Activated gamma-delta T cell treated with Interleukin-2 at 50 U/mL for 16 hours (primary cell): ENCODE data around the gene PLA2R1.
"Not testable (repeated sequence)": the region's sequence is repeated elsewhere in the genome, so short reads cannot be mapped to it uniquely, and the experiment has no call there.

ENCODE experiments used
- DNase-seq: peaks from one replicate; pipeline ENCODE4 v3.0.0-alpha.2; 2020

PLA2R1 gene

DNA sequence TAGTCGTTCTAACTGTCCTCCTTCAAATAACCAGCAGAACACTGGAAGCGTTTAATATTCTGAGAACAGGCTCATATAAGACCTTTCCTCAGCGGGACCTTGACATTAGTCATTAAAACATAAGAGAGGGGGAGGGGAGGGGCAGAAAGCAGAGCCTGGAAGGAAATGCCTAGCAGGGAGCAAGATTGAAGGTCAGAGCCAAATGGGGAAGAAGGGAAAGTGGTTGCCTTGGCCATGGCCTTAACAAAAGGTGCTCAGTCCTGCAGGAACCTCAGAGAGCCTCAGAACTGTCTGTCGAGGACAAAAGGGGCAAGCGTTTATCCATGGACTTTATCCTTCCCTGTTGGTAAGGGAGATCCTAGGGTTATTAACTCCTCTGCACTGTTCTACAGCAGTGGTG, 856 bp upstream of the PLA2R1 start:
- no peak for DNase-seq

DNA sequence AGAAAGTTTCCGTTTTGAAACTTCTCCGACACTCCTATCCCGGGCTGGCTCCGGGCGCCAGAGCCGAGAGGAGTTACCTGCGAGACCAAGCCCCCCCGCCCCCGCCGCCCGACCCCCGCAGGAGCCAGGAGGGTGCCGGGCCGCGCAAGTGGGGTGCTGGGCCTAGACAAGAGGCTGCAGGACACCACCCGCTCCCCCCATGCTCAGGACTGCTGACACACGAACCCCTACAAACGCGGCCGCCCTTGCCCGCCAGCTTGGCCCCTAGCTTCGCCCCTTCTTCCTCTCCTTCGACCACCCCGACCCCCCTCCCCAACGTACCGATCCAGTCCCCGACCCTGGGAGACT, 497 bp downstream of the PLA2R1 start:
- DNase-seq, result no peak

DNA sequence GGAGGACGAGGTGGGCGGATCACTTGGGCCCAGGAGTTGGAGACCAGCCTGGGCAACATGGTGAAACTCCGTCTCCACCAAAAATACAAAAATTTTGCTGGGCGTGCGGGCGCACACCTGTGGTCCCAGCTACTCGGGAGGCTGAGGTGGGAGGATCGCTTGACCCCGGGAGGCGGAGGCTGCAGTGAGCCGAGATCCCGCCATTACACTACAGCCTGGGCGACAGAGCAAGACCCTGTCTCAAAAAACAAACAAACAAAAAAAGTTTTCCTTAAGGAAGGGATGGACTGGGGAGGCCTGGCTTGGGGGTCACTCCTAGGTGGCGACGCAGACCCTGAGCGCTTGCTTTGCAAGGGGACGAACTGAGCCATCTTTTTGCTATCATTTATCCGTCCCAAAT, 882 bp downstream of the PLA2R1 start:
- DNase-seq, result no peak

DNA sequence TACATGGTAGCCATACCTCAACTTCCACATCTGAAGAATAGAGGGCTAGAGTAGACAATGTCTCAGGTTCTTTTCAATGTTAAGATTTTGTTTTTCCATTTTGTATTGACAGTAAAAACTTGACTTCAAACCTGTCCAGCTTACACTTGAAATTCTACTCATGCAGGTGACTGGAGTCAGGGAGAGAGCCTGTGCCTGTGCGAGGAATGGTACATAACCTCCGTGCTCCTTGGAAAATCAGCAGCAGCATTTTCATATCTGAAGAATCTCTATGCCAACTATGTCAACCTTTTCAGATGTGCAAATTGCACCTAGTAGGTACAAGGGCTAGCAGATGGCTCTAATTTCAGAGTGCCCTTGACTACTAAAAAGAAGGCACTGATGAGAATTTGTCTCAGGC, 2.1 kb downstream of the PLA2R1 start:
- no peak for DNase-seq

DNA sequence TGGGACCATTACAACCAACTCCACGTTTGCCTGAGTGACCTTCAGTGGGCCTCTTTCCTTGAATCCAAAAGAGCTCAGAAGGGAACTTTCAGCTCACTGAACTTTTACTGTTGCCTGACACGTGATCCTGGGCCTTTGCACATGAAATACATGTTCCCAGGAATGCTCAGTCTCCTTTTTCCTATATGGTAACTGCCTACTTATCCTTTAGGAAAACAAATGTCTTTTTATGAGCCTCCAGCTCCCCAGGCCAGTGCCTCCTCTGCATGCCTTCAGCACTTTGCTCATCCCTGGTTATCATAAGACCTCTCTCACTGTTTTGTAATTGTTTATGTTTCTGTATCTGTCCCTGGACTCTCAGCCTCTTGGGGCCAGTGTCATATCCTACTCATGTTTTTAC, 5.1 kb downstream of the PLA2R1 start:
- DNase-seq, result no peak

DNA sequence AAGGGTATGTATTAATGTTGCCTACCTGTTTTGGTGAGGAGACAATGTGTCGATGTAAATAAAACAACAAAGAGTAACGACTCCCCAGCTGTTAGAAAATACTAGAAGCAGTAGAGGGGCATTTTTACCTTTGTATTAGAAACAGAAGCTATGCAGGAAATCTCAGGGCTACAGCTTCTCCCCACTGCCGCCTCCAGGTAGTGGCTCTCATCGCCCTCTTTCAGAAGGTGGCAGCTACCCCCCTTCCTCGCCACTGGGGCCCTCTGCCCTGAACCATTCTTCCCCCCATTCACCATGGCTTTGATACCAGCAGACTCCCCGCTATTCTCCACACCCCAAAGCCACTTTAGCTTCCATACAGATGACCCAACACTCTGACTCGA, 6.7 kb downstream of the PLA2R1 start:
- DNase-seq, result no peak

DNA sequence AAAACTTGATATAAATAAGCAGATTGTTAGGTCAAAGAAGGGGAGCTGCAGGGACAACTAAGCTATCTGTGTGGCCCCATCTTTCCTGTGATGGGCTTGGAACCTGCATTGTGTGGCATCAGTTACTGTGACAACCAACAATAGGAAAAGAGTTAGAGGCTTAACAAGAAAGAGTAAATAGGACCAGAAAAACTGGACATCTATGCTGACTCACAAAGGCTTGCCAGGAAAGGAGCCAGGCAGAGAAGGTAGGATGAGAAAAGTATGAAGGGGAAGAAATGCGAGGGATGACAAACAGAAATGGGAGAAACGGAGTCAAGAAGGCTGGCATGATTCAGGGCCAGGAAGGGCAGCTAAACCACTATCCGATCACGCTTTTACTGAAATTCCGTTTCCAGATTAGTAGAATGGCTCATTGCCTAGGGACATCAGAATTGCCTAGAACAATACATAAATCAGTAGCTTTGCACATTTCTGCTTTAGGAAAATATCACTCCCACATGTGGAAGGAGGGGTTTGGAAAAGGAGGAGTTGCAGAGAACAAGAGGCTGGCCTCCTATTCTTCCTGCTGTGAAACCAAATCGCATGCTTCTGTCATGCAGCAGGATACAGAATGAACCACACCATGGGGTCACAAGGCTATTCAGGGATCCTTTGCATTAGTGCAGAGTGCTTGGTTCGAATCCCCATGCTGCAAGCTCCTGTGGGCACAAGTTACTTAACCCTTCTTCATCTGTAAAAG, 7.3 kb downstream of the PLA2R1 start:
- no peak for DNase-seq

DNA sequence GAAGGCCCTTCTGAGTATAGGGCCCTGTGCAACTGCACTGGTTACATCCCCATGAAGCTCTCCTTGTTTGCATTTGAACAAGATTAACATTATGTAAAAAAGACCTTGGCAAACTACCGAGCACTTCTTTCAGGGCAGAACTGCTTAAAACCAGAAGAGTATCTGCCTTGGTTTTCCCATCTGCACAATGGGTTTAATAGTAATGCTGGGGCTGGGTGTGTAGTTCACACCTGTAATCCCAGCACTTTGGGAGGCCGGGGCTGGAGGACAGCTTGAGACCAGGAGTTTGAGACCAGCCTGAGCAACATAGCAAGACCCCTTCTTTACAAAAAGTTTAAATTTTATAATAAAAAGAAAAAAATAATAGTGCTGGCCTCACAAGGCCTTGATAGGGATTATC, 8.5 kb downstream of the PLA2R1 start:
- no peak for DNase-seq

DNA sequence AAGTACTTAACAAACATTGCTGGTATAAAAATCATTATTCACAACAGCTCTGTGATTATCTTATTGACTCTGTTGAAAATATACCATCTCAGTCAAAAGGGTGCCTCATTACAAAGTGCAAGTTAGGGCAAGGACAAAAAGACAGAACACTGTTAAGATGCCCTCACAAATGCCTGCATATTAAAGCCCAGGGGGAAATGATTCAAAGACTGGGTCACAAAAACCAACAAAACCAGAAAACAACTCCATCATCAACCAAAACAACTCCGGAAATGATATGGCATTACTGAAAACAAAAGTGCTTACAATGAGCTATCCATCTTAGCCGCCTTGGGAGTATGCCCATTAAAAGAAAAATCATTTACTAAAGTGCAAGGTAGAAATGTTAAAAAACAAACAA, 9.9 kb downstream of the PLA2R1 start:
- DNase-seq, result no peak

DNA sequence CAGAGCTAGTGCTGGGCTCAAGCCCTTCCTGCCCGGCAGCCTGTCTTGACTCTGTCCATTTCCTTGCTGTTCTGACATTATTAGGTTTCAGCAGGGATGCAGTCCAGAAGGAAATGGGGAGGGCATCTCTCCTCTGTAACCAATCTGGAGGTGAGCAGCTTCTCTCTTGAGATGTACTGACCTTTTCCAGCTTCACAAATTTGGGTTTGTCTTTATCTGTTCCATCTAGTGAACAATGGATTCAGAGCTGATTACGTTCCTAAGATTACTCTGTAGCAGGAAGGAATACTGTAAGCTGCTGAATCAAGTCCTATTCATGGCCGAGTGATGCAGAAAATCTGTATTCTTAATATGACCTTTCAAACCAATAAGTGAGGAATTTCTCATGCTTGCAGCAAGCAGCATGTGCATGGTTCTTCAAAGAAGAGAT, 11.0 kb downstream of the PLA2R1 start:
- no peak for DNase-seq

DNA sequence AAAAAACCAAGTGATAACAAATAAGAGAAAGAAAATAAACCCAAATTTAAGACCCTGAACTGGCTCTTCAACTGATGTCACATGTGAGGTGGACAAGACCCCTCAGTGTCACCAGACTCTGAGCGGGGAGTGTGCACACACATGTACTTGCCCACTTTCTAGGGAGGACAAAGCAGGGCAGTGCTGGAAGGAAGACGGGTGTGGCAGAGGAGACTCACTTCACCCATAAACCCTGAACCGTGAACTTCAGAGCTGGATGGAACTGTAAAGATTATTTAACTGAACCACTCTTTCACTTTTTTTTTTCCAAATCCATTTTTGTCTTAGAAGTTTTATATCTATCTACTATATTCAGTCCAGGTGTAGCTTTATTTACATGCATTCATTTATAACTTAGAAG, 12.3 kb downstream of the PLA2R1 start:
- DNase-seq, result no peak

DNA sequence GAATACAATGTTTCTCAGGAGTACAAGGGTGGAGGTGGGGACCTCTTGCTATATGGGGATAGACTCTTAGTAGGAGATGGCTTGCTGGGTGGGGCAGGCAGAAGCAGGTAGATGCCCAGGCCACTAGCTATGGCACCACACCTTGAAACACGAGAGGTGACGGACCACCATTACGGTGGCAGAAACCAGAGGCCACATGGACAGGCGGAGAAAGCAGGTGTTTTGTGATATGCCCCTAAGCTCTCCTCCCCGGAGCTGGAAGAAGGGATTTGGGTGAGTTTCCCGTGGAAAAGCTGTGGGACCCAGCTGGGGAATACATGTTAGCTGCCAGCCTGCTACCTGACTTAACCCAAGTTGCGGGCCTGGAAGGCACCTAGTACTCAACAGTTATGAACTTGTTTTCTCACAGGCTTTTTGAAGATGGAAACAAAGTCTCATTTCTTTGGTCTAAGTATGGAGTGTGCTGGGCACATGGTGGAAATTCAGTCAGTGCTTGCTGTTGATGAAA, 16.7 kb downstream of the PLA2R1 start:
- DNase-seq, result no peak

DNA sequence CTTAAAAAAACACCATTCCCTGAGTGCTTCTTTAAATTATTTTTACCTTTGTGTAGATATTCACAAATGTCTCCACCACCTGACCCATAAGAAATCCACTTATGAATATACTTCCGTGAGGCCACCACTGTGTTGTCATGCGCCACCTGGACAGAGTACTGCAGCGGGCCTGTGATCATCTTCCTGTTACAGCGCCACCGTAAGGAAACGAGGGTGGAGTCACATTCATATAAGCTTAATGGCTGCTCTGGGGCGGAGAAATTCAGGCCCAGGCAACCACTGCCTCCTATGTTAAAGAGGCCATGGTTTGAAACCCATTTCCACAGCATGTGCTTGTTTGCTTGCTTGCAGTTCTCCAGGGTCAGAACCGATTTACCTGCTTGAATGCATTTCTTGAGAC, 17.7 kb downstream of the PLA2R1 start:
- DNase-seq, result no peak

DNA sequence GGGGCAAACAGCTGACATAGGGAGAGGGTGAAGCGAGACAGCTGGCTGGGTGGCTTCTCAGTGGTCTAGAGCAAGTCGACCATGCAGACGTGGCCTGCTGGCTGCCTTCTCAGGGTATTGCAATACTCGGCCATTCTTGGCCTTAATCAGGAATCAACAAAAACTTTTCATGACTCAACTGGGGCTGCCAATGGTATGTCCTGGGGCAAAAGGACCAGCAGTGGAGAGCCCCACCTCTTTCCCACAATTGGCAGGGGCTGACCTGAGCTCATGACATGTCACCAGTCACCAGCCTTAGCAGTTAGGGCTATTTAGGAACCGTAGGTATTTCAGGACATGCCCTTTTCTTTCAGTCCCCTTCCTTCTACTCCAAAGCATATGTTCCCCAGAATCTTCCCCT, 19.1 kb downstream of the PLA2R1 start:
- DNase-seq, result no peak

DNA sequence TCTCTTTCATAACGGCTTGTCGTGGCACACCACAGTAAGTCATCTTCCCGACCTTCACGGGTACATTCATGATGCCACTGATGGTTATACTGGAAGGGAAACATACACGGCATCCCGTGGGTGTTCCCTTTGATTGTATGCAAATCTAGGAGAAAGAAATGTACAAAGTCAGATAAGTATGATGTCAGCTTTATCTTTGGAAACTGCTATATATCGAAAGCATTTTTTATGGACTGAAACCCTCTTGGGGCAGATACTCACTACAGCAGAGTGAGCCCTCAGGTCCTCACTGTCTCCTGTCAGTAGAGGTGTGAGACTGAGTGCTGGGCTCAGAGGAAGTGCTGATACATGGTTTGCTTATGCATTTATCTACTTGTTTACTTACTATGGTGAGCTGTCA, 20.4 kb downstream of the PLA2R1 start:
- no peak for DNase-seq

DNA sequence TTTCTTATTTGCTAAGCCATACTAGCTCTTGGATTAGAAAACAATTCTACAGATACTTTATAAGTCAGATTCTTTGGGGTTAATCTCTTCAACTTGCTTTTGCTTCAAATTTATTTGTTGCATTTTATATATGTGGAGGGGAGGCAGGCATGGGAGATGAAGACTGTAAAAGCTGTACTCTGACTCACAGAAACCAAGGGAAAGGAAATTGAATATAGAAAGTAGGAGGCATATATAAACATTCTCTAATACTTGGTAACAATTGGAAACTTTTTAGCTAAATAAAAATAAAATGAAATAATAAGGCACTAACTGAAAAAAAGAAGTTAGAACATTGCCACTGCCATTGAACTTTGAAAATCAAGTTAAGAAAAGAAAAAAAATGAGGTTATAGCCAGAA, 21.3 kb downstream of the PLA2R1 start:
- DNase-seq, result no peak

DNA sequence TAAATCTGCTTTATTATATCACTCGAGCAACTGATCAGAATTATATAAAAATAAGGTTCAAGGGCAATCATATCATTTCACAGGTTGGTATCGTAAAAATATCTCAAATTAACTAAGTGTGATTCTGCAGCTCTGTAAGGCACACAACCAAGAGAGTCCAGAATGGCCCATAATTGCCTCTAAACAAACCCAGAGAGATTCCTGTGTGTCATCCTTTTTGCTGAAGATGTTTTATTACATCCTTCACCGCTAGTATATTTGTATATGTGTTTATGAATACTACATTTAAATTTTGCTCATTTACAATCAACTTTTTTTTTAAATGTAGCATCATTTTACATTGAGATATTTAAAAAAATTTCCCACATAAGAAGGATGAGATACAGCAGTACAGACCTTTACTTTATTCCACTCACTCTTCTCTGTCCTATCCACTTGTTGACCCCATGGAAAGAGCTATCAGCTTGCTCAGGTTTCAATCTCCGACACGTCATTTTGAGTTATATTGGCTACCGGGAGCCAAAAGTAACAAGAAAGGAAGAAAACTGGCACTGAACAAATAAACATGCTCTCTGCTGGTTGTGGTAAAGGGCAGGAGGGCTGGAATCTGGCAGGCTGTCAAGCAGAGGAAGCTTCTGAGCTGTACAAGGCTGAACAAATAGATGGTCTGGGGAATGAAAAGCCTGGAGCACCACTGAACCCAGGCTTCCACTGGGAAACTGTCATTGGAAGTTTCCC, 23.1 kb downstream of the PLA2R1 start:
- no peak for DNase-seq

DNA sequence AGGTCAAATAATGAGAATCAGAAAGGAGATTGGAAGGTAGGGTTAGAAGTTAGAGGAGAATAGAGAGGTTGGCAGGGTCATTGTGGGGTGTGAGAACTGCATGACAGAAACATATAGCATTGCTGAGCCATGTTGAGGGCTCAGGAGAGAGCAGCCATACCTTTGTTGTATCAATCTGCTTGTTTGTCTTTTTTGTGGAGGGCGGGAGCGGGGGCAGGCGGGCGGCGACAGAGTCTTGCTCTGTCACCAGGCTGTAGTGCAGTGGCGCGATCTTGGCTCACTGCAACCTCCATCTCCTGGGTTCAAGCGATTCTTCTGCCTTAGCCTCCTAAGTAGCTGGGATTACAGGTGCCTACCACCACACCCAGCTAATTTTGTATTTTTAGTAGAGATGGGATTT, 23.8 kb downstream of the PLA2R1 start:
- DNase-seq, result not testable (repeated sequence)

DNA sequence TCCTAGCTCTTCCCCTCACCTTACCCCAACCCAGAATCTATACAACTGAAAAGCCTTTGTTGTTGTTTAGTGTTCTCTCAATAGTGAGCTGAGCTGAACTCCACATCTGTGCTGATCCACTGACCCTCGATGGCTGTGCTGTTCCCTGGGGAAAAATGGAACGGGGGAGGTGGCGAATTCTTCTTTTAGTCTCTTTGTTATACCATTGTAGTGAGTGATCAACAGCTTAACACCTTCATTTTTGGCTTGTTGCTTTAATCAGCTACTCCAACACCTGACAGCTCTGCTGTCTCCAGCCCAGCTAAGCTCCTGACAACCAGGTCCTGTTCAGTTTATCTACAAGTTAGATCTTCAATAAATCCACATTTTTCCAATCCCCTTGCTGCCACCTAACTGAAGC, 25.7 kb downstream of the PLA2R1 start:
- no peak for DNase-seq

DNA sequence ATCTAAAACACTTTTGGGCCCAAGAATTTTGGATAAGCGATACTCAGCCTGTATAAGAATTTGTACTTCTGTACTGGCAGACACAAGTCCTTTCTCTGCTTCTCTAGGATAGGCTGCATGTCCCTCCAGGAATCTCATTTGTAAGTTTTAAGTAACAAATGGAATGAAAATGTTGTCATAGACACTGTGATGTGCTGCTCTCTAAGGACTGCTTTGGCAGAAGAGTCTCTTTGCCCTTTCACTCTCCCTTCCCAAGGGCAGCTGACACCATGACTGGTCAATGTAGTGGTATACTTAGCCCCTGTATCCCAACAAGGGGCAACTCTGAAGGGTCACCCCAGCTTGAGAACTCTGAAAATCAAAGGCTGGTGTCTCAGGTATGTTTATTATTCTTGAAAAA, 27.3 kb downstream of the PLA2R1 start:
- DNase-seq, result no peak

DNA sequence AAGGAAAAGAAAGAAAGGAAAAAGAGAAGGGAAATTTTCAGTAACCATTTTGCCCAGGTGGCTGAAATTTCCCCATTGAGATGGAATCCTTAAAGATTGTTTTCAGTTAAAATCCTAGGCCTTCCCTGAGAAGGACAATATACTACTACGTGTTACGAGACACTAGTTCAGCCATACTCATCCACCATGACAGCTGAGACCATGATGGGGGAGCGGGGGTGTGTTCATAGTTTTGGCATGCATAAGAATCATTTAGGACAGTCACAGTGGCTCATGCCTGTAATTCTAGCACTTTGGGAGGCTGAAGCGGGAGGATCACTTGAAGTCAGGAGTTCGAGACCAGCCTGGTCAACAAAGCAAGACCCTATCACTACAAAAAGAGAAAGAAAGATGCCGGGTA, 28.0 kb downstream of the PLA2R1 start:
- DNase-seq, result no peak

DNA sequence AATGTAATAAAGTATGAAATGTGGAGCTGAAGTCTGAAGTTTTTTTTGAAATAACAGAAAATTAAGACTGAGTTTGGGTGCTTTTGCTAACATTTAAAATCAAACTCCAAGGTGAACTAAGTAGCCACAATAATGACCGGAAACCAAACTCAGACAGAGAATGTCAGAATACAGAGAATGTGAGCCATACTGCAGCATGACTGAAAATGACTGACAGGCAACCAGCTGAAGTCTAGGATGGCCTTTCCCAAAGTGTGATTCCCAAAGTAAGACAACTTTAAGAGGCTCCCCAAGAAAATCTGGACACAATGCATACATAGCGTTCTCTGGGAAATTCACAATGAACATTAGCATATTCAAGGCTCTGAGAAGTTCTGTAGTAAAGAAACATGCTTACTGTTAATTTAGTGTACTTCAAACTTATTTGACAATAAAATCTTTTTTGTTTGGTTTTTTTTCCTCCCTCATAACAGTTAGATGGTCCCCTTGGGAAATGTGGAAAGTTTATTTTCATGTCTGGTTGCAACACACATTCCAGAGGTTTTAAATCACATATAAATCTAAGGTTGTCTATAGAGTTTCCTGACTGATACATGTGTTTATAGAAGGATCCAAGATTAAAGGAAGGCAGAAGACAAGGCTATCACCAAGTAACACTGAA, 28.6 kb downstream of the PLA2R1 start:
- DNase-seq, result no peak

DNA sequence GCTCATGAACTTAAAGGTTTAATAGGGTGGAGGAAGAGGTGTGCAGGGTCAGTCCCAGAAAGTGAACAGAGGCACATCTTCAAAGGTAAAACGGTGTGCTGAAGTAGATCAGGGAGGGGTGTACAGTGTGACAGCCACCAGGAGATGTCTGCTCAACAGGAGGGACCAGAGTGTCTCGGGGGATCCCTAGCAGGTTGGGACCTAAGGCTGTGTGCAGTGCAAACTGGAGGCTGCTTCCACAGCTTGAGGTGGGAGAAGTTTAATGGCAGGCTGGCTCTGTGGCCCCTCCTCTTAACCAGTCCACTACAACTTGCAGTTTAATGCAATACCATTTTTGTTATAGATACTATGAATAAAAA, 33.2 kb downstream of the PLA2R1 start:
- no peak for DNase-seq
